Natural killer cell (primary cell): ENCODE measurements around the gene RRAGC. TPM values are rescaled to one million over a fixed set of nuclear protein-coding genes. Genes with fewer than 3 reads are reported as not detected.

ENCODE experiments used
- ATAC-seq, 3 donors: fragments of 150-1000 bp in 2 of 3; fragments of 200-7000 bp in 1 of 3; cut with Tn5 transposase; 1 replicate in 1 of 3; 2 replicates in 2 of 3; pipeline ENCODE4 v1.10.0; 2021; ENCODE audit warnings: mild to moderate bottlenecking in 2 of 3, moderate library complexity in 2 of 3
- DNase-seq, 2 donors: peaks; one replicate each; pipeline versions ENCODE4 v3.0.0 to v3.0.0-alpha.2; 2013 to 2021; ENCODE audit warnings: mixed read lengths in 1 of 2
- H3K27ac ChIP-seq: one replicate; pipeline ENCODE4 v1.5.1; 2013; ENCODE audit warnings: mild to moderate bottlenecking, low read length
- H3K27me3 ChIP-seq: one replicate; pipeline ENCODE4 v1.6.1; 2013; ENCODE audit warnings: low read length; ENCODE audit not compliant: control insufficient read depth, insufficient read depth
- H3K36me3 ChIP-seq: one replicate; pipeline ENCODE4 v1.6.1; 2013; ENCODE audit warnings: low read length; ENCODE audit not compliant: control insufficient read depth, insufficient read depth
- H3K4me1 ChIP-seq: one replicate; pipeline ENCODE4 v1.6.1; 2013; ENCODE audit warnings: low read length; ENCODE audit not compliant: control insufficient read depth, insufficient read depth
- H3K4me3 ChIP-seq: one replicate; pipeline ENCODE4 v1.5.1; 2013; ENCODE audit warnings: low read length
- H3K9me3 ChIP-seq: one replicate; pipeline ENCODE4 v1.6.1; 2013; ENCODE audit warnings: low read length; ENCODE audit not compliant: control insufficient read depth, insufficient read depth
- H3K27ac Mint-ChIP-seq, 2 donors: one replicate each; pipeline ENCODE4 v1.8.0; 2022; ENCODE audit warnings: mild to moderate bottlenecking in 2 of 2, mixed read lengths in 2 of 2, moderate library complexity in 1 of 2
- H3K27me3 Mint-ChIP-seq, 2 donors: one replicate each; pipeline ENCODE4 v1.8.0; 2022; ENCODE audit warnings: low read depth in 2 of 2, mixed read lengths in 2 of 2
- H3K36me3 Mint-ChIP-seq: one replicate; pipeline ENCODE4 v1.8.0; 2022; ENCODE audit warnings: mixed read lengths
- H3K4me1 Mint-ChIP-seq, 2 donors: one replicate each; pipeline ENCODE4 v1.8.0; 2022; ENCODE audit warnings: mixed read lengths in 2 of 2
- H3K4me3 Mint-ChIP-seq: one replicate; pipeline ENCODE4 v1.8.0; 2022; ENCODE audit warnings: mild to moderate bottlenecking, moderate library complexity, mixed read lengths
- H3K9me3 Mint-ChIP-seq, 2 donors: one replicate each; pipeline ENCODE4 v1.8.0; 2022; ENCODE audit warnings: mixed read lengths in 2 of 2
- WGBS: methylation state at CpG from one replicate; pipeline ENCODE4 v1.1.7; 2013; ENCODE audit warnings: missing lambda C conversion rate; ENCODE audit not compliant: insufficient coverage; 5-methylcytosine and 5-hydroxymethylcytosine counted together
- intact Hi-C: fragments of 100-400 bp; cut with micrococcal nuclease; formaldehyde crosslinking; loops from one replicate; pipeline ENCODE4 v1.14.2; 2022
- total RNA-seq, 4 donors: library from RNA; stranded (reverse); fragments of 120-200 nt in 1 of 4; gene quantifications; one replicate each; pipeline versions ENCODE4 v1.2.3 to v1.2.4, GENCODE V29; 2013 to 2022
- TF ChIP-seq, protein P1 (sequence below): fragments of 200-600 bp; IDR thresholded peaks from one replicate; pipeline ENCODE4 v1.8.0; 2022; ENCODE audit warnings: antibody characterized with exemption

RRAGC gene
- total RNA-seq, 3 donors from 2014 or later (not counting 1 experiment from before 2014, with no cell fraction given), result 15.9 to 24.9 (median 22.0) TPM

DNA sequence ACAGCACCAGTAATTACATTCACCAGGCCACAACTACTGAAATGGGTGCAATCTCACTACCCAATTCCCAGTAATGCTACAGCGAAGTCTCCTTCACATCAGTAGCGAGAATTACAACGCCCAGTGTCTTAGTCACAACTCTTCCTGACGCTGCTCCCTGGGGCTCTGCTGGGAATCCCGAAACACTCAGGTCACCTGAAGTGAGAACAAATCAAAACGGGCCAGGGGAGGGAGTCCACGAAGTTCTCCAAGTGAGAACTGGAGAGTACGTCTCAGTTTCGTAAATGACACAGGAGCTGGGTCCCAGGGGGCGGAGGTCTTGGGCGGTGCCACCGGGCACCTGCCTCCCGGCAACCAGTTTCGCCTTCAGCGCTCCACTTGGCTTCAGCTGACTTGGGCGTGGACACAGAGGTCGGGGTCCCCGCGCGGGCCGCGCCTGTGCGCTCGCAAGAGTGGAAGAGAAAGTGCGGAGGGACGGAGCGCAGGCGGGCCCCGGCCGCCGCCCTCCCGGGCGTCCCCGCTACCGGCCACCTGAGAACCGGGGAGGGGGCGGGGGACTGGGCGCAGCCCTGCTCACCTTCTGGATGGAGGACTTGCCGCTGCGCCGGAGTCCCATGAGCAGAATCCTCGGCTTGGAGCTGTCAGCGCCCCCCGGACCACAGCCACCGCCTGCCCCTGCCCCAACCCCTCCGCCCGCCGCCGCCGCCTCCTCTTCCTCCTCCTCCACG is 575 bp downstream of the RRAGC start:
- Mint-ChIP-seq H3K36me3 (no peaks in the 10 kb centered on the region), H3K27ac (peak overlapping the region; percentile 83 to 88), H3K4me3 (peak overlapping the region; percentile 94), H3K27me3 (no peaks in the 10 kb centered on the region), H3K4me1 (peaks cover 25 to 40% of the 10 kb centered on the region in 2 donors), H3K9me3 (no peaks in the 10 kb centered on the region)
- peak; percentile 6 to 12 (median 9) for ATAC-seq
- H3K9me3 ChIP-seq, result no peaks in the 10 kb centered on the region
- intact Hi-C loops, result loop anchor here (1.0 to 2.0 kb wide), 2 partner anchors 14 to 168 kb away; partner anchors contain the start of genes MYCBP and NDUFS5
- peaks cover 23% of the 10 kb centered on the region for H3K36me3 ChIP-seq
- H3K4me1 ChIP-seq, result peaks cover 27% of the 10 kb centered on the region
- H3K27me3 ChIP-seq, result no peaks in the 10 kb centered on the region
- 1% methylated on average over 51 of the region's 51 CpGs for WGBS
- peak in 1 of 2 donors; percentile 60 for DNase-seq
- peak overlapping the region; percentile 62 for H3K27ac ChIP-seq
- H3K4me3 ChIP-seq, result peak overlapping the region; percentile 77
- TF ChIP-seq, protein P1, sequence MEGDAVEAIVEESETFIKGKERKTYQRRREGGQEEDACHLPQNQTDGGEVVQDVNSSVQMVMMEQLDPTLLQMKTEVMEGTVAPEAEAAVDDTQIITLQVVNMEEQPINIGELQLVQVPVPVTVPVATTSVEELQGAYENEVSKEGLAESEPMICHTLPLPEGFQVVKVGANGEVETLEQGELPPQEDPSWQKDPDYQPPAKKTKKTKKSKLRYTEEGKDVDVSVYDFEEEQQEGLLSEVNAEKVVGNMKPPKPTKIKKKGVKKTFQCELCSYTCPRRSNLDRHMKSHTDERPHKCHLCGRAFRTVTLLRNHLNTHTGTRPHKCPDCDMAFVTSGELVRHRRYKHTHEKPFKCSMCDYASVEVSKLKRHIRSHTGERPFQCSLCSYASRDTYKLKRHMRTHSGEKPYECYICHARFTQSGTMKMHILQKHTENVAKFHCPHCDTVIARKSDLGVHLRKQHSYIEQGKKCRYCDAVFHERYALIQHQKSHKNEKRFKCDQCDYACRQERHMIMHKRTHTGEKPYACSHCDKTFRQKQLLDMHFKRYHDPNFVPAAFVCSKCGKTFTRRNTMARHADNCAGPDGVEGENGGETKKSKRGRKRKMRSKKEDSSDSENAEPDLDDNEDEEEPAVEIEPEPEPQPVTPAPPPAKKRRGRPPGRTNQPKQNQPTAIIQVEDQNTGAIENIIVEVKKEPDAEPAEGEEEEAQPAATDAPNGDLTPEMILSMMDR, result no peak

GRCh38 chr1:38852780-38853179 is 6.8 kb downstream of the RRAGC start:
- peaks cover 5% of the 10 kb centered on the region for H3K4me1 ChIP-seq
- no peaks in the 10 kb centered on the region for H3K27me3 Mint-ChIP-seq
- H3K36me3 Mint-ChIP-seq, result peaks cover 13% of the 10 kb centered on the region
- no peaks in the 10 kb centered on the region for H3K27me3 ChIP-seq
- ATAC-seq (no peak), DNase-seq (no peak)
- no peak overlapping the region for H3K27ac Mint-ChIP-seq
- intact Hi-C loops, result no loop called here
- H3K4me3 ChIP-seq, result no peak overlapping the region
- TF ChIP-seq, protein P1, result no peak
- WGBS, result 70% methylated on average over 2 of the region's 4 CpGs
- no peak overlapping the region for H3K27ac ChIP-seq
- peaks cover 5 to 7% of the 10 kb centered on the region in 2 donors for H3K4me1 Mint-ChIP-seq
- H3K36me3 ChIP-seq, result peaks cover 44% of the 10 kb centered on the region
- no peaks in the 10 kb centered on the region for H3K9me3 Mint-ChIP-seq
- no peak overlapping the region for H3K4me3 Mint-ChIP-seq
- no peaks in the 10 kb centered on the region for H3K9me3 ChIP-seq

DNA sequence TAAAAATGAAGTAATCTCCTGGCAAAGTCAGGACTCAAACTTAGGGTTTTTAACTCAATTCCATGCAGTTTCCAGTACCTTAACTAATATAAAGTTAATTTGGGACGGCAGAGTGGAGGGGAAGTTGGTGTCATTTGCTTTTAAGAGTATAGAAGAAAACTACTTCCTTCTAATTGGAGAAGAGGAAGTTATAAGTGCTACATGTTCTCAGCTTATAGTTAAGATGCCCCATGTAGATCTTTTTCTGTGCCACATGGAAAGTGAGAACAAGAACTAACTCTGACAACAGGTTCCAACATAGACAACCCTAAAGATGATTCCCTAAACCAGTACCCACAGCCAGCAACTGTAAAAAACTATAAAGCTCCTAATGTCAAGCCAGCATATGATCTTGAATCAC is 11.5 kb downstream of the RRAGC start:
- TF ChIP-seq, protein P1, result no peak
- Histone ChIP-seq H3K36me3 (peaks cover 54% of the 10 kb centered on the region), H3K9me3 (no peaks in the 10 kb centered on the region), H3K27ac (no peak overlapping the region), H3K4me1 (no peaks in the 10 kb centered on the region), H3K4me3 (no peak overlapping the region), H3K27me3 (no peaks in the 10 kb centered on the region)
- H3K27me3 Mint-ChIP-seq, result no peaks in the 10 kb centered on the region
- peaks cover 7 to 11% of the 10 kb centered on the region in 2 donors for H3K4me1 Mint-ChIP-seq
- no peaks in the 10 kb centered on the region for H3K9me3 Mint-ChIP-seq
- intact Hi-C loops, result no loop called here
- peak overlapping the region in 1 of 2 donors; percentile 12 for H3K27ac Mint-ChIP-seq
- no peak overlapping the region for H3K4me3 Mint-ChIP-seq
- DNase-seq (no peak), ATAC-seq (no peak)
- WGBS, result no CpG with 5 or more reads among the region's 1 CpG
- H3K36me3 Mint-ChIP-seq, result peaks cover 30% of the 10 kb centered on the region
